NCI-H446 (cell line): ENCODE data around the gene XYLT1.
A peak's percentile ranks its signal among the peaks of the same experiment; 100 is the strongest.
"Not testable (repeated sequence)": the region's sequence is repeated elsewhere in the genome, so short reads cannot be mapped to it uniquely, and the experiment has no call there.

Experiments used
- DNase-seq, 2 experiments: peaks; one replicate each; lab custom pipeline; 2025; lab: John Stamatoyannopoulos, UW

XYLT1 gene

GRCh38 chr16:17491140-17491662 is 20.4 kb upstream of the XYLT1 start:
- no peak for DNase-seq

- no peak for DNase-seq
Observed at GRCh38 chr16:17488506-17488905, 17.7 kb upstream of the XYLT1 start.

- DNase-seq = no peak
Observed at GRCh38 chr16:17483351-17483750, 12.6 kb upstream of the XYLT1 start.

GRCh38 chr16:17482341-17482740 is 11.6 kb upstream of the XYLT1 start:
- DNase-seq = not testable (repeated sequence)

GRCh38 chr16:17481736-17482135 is 11.0 kb upstream of the XYLT1 start:
- DNase-seq = no peak

GRCh38 chr16:17477260-17477545 is 6.4 kb upstream of the XYLT1 start:
- DNase-seq = not testable (repeated sequence)

GRCh38 chr16:17476414-17477259 is 5.9 kb upstream of the XYLT1 start:
- DNase-seq = peak in 1 of 2 experiments; percentile 44

GRCh38 chr16:17475104-17475503 is 4.3 kb upstream of the XYLT1 start:
- no peak for DNase-seq

- no peak for DNase-seq
Observed at GRCh38 chr16:17474572-17474971, 3.8 kb upstream of the XYLT1 start.

GRCh38 chr16:17474037-17474436 is 3.3 kb upstream of the XYLT1 start:
- DNase-seq = no peak

GRCh38 chr16:17471719-17472461 is 1.1 kb upstream of the XYLT1 start:
- no peak for DNase-seq

GRCh38 chr16:17470182-17470907 is 415 bp downstream of the XYLT1 start:
- no peak for DNase-seq

- no peak for DNase-seq
Observed at GRCh38 chr16:17469741-17470181, 999 bp downstream of the XYLT1 start.

- no peak for DNase-seq
Observed at GRCh38 chr16:17469011-17469740, 1.6 kb downstream of the XYLT1 start.

GRCh38 chr16:17468611-17469010 is 2.1 kb downstream of the XYLT1 start:
- no peak for DNase-seq

GRCh38 chr16:17467923-17468540 is 2.7 kb downstream of the XYLT1 start:
- DNase-seq = peak in 1 of 2 experiments; percentile 35

- no peak for DNase-seq
Observed at GRCh38 chr16:17466876-17467275, 3.9 kb downstream of the XYLT1 start.

- DNase-seq = no peak
Observed at GRCh38 chr16:17465460-17465859, 5.3 kb downstream of the XYLT1 start.

- DNase-seq = no peak
Observed at GRCh38 chr16:17463335-17463734, 7.4 kb downstream of the XYLT1 start.

- DNase-seq = no peak
Observed at GRCh38 chr16:17461951-17462729, 8.6 kb downstream of the XYLT1 start.
